Measurements from ENCODE around the gene STIP1. TPM values are rescaled to one million over a fixed set of nuclear protein-coding genes. Genes with fewer than 3 reads are reported as not detected.

STIP1 gene
- total and polyA plus RNA-seq, 2 of the 8 experiments (the other 6 are each of a cell fraction or from before 2014, with no cell fraction given) = 140 to 329 TPM

DNA sequence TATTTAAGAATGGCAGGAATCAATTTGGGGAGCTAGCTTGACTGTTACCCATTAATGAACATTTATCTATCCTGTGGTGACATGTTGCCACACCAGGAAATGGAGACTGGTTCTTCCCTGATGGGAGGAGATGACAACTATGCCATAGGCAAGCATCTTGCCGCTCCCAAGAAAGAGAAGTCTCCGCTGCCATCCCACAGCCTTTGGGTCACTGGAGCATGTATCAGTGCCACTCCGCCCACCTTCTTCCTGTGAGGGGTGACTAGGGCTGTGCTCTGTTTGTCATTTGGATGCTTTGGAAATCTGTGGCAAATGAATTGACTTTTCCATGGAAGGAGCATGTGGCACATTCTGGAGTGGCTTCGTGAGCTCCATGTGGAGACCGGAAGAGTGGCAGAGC lies 6.5 kb downstream of the STIP1 start:
- no peaks in the 10 kb centered on the region for H3K27me3 ChIP-seq (replicated peaks in 1 of 4; ENCODE audit: control insufficient read depth in 3 of 4, extremely low read depth in 1 of 4, insufficient read depth in 3 of 4, low read length in 3 of 4)
- 94% methylated on average over 5 of the region's 5 CpGs; no CpG with 5 or more reads in 1 of the 2 experiments for WGBS, 2 experiments (ENCODE audit: extremely low coverage in 1 of 2, insufficient coverage in 1 of 2, insufficient read length in 1 of 2, insufficient replicate concordance in 2 of 2, low coverage in 1 of 2, low lambda C conversion rate in 2 of 2, missing lambda C conversion rate in 1 of 2)
- H3K56ac ChIP-seq (replicated peaks; ENCODE audit: insufficient read length, low read depth, low read length) = no peak overlapping the region
- POLR2A ChIA-PET (ENCODE audit: partially characterized antibody) = interaction anchor here (0.6 to 12.4 kb wide), 5 partner anchors 14 to 112 kb away, joined by 3 to 186 read pairs (median 4); partner anchors contain the start of genes ESRRA and FERMT3
- H3K9me3 ChIP-seq (ENCODE audit: insufficient read depth in 2 of 2, low read depth in 1 of 2, low read length in 1 of 2) = no peaks in the 10 kb centered on the region
- peaks cover 12 to 15% of the 10 kb centered on the region in 2 experiments for H3K79me2 ChIP-seq (ENCODE audit: control insufficient read depth in 1 of 2, insufficient read depth in 2 of 2, low read length in 2 of 2)
- FAIRE-seq (no peak), DNase-seq (ENCODE audit: low read depth in 1 of 2, low spot score in 2 of 2) (no peak)
- no peak overlapping the region for H2AFZ ChIP-seq (ENCODE audit: low read length)
- H2AK5ac ChIP-seq (ENCODE audit: low read depth, low read length) = no peak overlapping the region
- H3K4ac ChIP-seq (replicated peaks; ENCODE audit: insufficient read length, low read depth, low read length) = no peak overlapping the region
- peaks cover 11% of the 10 kb centered on the region for H3K79me1 ChIP-seq (ENCODE audit: low read depth, low read length)
- H2BK5ac ChIP-seq (ENCODE audit: low read depth, low read length) = no peak overlapping the region
- H3K4me2 ChIP-seq (ENCODE audit: insufficient read depth in 1 of 2, low read depth in 2 of 2, low read length in 2 of 2) = no peak overlapping the region
- no peak overlapping the region for H2BK120ac ChIP-seq (replicated peaks; ENCODE audit: low read depth, low read length)
- no peak overlapping the region for H3K18ac ChIP-seq (ENCODE audit: extremely low read depth, low read length)
- no peak overlapping the region for H3K9ac ChIP-seq (replicated peaks in 1 of 4; ENCODE audit: extremely low read depth in 1 of 4, low read depth in 3 of 4, low read length in 3 of 4)
- no peak overlapping the region for H4K91ac ChIP-seq (replicated peaks; ENCODE audit: insufficient read length, low read length)
- no peak overlapping the region for H2BK12ac ChIP-seq (ENCODE audit: low read depth, low read length)
- no peak overlapping the region for H2BK20ac ChIP-seq (ENCODE audit: low read length)
- peaks cover 32 to 61% (median 50%) of the 10 kb centered on the region in 4 experiments for H3K36me3 ChIP-seq (ENCODE audit: control insufficient read depth in 2 of 4, insufficient read depth in 4 of 4, low read length in 3 of 4)
- no peak overlapping the region for H3K23ac ChIP-seq (ENCODE audit: insufficient read length)
- no peak overlapping the region for H4K8ac ChIP-seq (ENCODE audit: extremely low read depth, insufficient read depth, low read length)
- H3K4me1 ChIP-seq (replicated peaks in 1 of 4; ENCODE audit: control insufficient read depth in 3 of 4, insufficient read depth in 4 of 4, low read length in 3 of 4) = peaks cover 0 to 2% (median 0%) of the 10 kb centered on the region in 4 experiments; a peak in 1 of 7 replicates
- CTCF ChIA-PET (ENCODE audit: partially characterized antibody) = interaction anchor here (1.4 to 4.0 kb wide), 3 partner anchors 13 to 51 kb away, joined by 3 to 30 read pairs (median 5); partner anchors contain the start of gene FERMT3
- H3K27ac ChIP-seq (ENCODE audit: low read depth, low read length) = no peak overlapping the region
- peaks cover 18 to 28% of the 10 kb centered on the region in 2 experiments for H4K20me1 ChIP-seq (replicated peaks in 1 of 2; ENCODE audit: control insufficient read depth in 1 of 2, insufficient read depth in 2 of 2, low read length in 2 of 2)
- no peak overlapping the region for H4K5ac ChIP-seq (ENCODE audit: insufficient read length, low read depth, low read length)
- H3K14ac ChIP-seq (ENCODE audit: insufficient read length) = no peak overlapping the region
- no peak overlapping the region for H2BK15ac ChIP-seq (ENCODE audit: low read length)
- no peak overlapping the region for H3K4me3 ChIP-seq (ENCODE audit: extremely low read depth in 1 of 4, insufficient read depth in 2 of 4, low read depth in 3 of 4, low read length in 4 of 4)
- no peaks in the 10 kb centered on the region for H3K23me2 ChIP-seq (ENCODE audit: low read depth, low read length)
- TF ChIP-seq EGR1 (IDR thresholded peaks at IDR 0.05; ENCODE audit: borderline replicate concordance, low read depth, low read length) (no peak), BRCA1 (IDR thresholded peaks at IDR 0.05; ENCODE audit: low read depth, low read length) (no peak), SP1 (IDR thresholded peaks at IDR 0.05; ENCODE audit: low read depth, low read length) (no peak), KDM4A (IDR thresholded peaks at IDR 0.05; ENCODE audit: low read depth, low read length, severe bottlenecking) (no peak), SIRT6 (IDR thresholded peaks at IDR 0.05; ENCODE audit: low read length) (no peak), SAP30 (IDR thresholded peaks at IDR 0.05; ENCODE audit: insufficient read depth, insufficient replicate concordance, low read length) (no peak), RXRA (IDR thresholded peaks at IDR 0.05; ENCODE audit: insufficient read depth, low read depth, low read length) (no peak), GABPA (IDR thresholded peaks at IDR 0.05; ENCODE audit: borderline replicate concordance, insufficient read depth, low read length) (no peak)

All from H1 (cell line).